Pancreas (tissue), 10 donors: ENCODE results near the gene TM9SF1. TPM values are rescaled to one million over a fixed set of nuclear protein-coding genes. Genes with fewer than 3 reads are reported as not detected.
A peak's percentile ranks its signal among the peaks of the same experiment; 100 is the strongest.

Experiments
- ATAC-seq, 4 donors: fragments of 200-7000 bp; cut with Tn5 transposase; one replicate each; pipeline versions ENCODE4 v1.8.0 to v1.9.1; 2020; ENCODE audit warnings: mild to moderate bottlenecking in 4 of 4, moderate library complexity in 4 of 4
- DNase-seq, 6 donors: peaks; one replicate each; pipeline ENCODE4 v3.0.0-alpha.2; 2020
- FAIRE-seq: peaks from 2 replicates; lab custom pipeline; 2012; peaks lifted over from hg19 to GRCh38; lab: Jason Lieb, UNC
- H3K27ac ChIP-seq, 4 donors: fragments of 200-600 bp; sonication (generic); 1 replicate in 3 of 4; 2 replicates in 1 of 4; pipeline versions ENCODE4 v1.5.0 to v1.8.0; 2020
- H3K27me3 ChIP-seq, 4 donors: fragments of 200-600 bp; one replicate each; pipeline ENCODE4 v1.8.0; 2021
- H3K36me3 ChIP-seq, 3 donors: fragments of 200-600 bp; sonication (generic) in 1 of 3; one replicate each; pipeline versions ENCODE4 v1.5.0 to v1.8.0; 2020 to 2021
- H3K4me1 ChIP-seq, 3 donors: fragments of 200-600 bp; one replicate each; pipeline ENCODE4 v1.8.0; 2021
- H3K4me3 ChIP-seq, 4 donors: fragments of 200-600 bp; sonication (generic) in 2 of 4; one replicate each; pipeline versions ENCODE4 v1.5.0 to v1.8.0; 2020 to 2021
- H3K9me3 ChIP-seq, 4 donors: fragments of 200-600 bp; one replicate each; pipeline ENCODE4 v1.8.0; 2021
- WGBS, 2 donors: extraction: QIAGEN DNeasy Blood & Tissue Kit; methylation state at CpG; one replicate each; pipeline ENCODE4 v1.1.7; 2013; 5-methylcytosine and 5-hydroxymethylcytosine counted together
- intact Hi-C, 3 donors: fragments of 100-400 bp; cut with DNase I; formaldehyde crosslinking; loops; one replicate each; pipeline versions ENCODE4 v1.11.1 to v1.14.2; 2022
- polyA plus RNA-seq, 2 donors: library from polyadenylated mRNA; stranded (reverse); fragments of 200-250 nt; gene quantifications; one replicate each; pipeline ENCODE4 v1.2.3, GENCODE V29; 2013
- total RNA-seq, 6 donors: library from RNA; stranded (reverse); fragmentation: NEBNext Ultra II Directional in 4 of 6; extraction: Animal tissue kit (Norgen Biotek cat#: 25700) in 4 of 6; gene quantifications; one replicate each; pipeline versions ENCODE4 v1.2.1 to v1.2.4, GENCODE V29; 2021 to 2023
- TF ChIP-seq, protein P1 (sequence below), 4 donors: fragments of 200-600 bp; sonication (generic) in 3 of 4; IDR thresholded peaks; one replicate each; pipeline versions ENCODE4 v1.5.0 to v1.8.0; 2021; ENCODE audit warnings: antibody characterized with exemption in 4 of 4
- donor health status: healthy with polysubstance abuse.
- donor health status: DM: no; HTN: no; CAD: no; lungs with moderate emphysema.
- donor health status: DM: no; HTN: no; CAD: no.
- donor health status: control.
- donor health status: control.
- donor health status: Bipolar disorder and iron deficiency.
- donor health status: DM: yes; HTN: yes; CAD: no.
- donor health status: DM: no; HTN: no; CAD: no.
- donor health status: DM: no; HTN: no; CAD: no.
- donor health status: DM: yes; HTN: yes; CAD: no.

Gene TM9SF1
- total and polyA plus RNA-seq, 8 donors = 20.5 to 46.8 (median 37.9) TPM

DNA sequence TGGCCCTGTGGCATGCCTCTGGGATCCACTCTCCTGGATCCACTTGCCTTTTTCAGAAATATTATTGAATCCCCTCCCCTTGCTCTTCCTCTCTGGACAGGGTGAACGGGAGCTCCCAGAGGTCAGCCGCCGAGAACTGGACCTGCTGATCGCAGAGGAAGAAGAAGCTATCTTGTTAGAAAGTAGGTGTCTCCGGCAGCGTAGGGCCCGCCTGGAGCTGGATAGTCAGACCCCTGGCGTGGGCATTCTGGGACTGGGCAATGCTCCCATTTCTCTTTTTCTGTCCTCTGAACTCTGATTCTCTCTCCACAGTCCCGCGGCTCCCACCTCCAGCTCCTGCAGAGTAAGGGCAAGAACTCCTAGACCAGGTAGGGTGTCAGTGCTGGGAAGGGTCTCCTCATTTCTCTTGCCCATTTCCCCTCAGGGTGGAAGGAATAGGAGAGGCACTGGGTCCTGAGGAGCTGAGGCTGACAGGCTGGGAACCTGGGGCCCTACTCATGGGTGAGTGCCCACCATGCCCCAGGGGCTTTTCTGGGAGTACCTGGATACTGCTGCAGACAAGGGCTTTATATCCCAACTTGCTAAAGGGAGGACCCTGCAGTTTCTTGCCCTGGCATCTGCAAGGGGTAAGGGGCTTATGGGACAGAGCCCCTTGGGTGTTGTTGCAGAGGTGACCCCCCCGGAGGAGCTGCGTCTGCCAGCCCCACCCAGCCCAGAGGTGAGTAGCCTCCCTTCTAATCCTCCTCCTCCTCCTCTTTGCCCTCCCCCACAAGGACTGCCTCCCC, 18.0 kb downstream of the TM9SF1 start:
- no peak for ATAC-seq
- TF ChIP-seq, protein P1, sequence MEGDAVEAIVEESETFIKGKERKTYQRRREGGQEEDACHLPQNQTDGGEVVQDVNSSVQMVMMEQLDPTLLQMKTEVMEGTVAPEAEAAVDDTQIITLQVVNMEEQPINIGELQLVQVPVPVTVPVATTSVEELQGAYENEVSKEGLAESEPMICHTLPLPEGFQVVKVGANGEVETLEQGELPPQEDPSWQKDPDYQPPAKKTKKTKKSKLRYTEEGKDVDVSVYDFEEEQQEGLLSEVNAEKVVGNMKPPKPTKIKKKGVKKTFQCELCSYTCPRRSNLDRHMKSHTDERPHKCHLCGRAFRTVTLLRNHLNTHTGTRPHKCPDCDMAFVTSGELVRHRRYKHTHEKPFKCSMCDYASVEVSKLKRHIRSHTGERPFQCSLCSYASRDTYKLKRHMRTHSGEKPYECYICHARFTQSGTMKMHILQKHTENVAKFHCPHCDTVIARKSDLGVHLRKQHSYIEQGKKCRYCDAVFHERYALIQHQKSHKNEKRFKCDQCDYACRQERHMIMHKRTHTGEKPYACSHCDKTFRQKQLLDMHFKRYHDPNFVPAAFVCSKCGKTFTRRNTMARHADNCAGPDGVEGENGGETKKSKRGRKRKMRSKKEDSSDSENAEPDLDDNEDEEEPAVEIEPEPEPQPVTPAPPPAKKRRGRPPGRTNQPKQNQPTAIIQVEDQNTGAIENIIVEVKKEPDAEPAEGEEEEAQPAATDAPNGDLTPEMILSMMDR (IDR thresholded peaks at IDR 0.05) = no peak
- Histone ChIP-seq H3K4me3 (no peak overlapping the region), H3K9me3 (no peaks in the 10 kb centered on the region), H3K36me3 (peaks cover 0 to 32% (median 24%) of the 10 kb centered on the region in 3 donors), H3K27ac (no peak overlapping the region), H3K27me3 (no peaks in the 10 kb centered on the region), H3K4me1 (no peaks in the 10 kb centered on the region)
- no peak for DNase-seq
- no peak for FAIRE-seq
- intact Hi-C loops = no loop called here
- WGBS, 2 donors = 88 to 94% methylated on average over 12 of the region's 12 CpGs

DNA sequence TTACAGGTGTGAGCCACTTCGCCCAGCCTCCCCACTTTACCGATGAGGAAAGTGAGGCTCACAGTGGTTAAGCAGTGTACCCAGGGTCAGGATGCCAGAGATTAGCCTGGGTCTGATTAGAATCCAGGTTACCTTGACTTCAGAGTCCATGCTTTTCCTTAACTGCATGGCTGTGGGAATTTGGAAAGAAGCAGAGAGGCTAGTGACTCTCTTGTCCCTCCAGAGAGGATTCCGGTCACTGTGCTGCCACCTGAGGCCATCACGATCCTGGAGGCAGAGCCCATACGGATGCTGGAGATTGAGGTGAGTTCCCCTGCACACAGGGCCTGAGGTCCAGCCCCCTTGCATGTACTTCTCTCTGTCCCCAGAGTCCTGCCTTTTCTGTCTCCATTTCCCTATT, 18.6 kb downstream of the TM9SF1 start:
- no peak overlapping the region for H3K27ac ChIP-seq
- H3K36me3 ChIP-seq = peaks cover 0 to 30% (median 24%) of the 10 kb centered on the region in 3 donors
- H3K27me3 ChIP-seq = no peaks in the 10 kb centered on the region
- FAIRE-seq = no peak
- no peak overlapping the region for H3K4me3 ChIP-seq
- TF ChIP-seq, protein P1 (IDR thresholded peaks at IDR 0.05) = no peak
- H3K9me3 ChIP-seq = no peaks in the 10 kb centered on the region
- ATAC-seq = no peak
- no peaks in the 10 kb centered on the region for H3K4me1 ChIP-seq
- no peak for DNase-seq
- 94 to 96% methylated on average over 5 of the region's 5 CpGs for WGBS, 2 donors
- intact Hi-C loops = no loop called here

DNA sequence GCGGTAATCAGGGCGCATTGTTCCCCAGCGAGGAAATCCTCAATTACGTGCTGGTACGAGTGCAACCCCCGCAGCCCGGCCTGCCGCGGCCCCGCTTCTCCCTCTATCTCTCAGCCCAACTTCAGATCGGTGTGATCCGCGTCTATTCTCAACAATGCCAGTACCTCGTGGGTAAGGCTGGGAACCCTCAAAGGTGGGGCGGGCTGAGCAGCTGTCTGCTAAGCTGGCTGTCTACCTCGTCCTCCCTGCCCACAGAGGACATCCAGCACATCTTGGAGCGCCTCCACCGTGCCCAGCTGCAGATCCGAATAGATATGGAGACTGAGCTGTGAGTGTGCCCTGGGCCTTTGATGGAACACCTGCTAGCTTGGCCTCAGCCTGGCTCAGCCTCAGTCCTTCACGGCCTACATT, 22.4 kb downstream of the TM9SF1 start:
- Histone ChIP-seq H3K4me3 (no peak overlapping the region), H3K36me3 (peaks cover 0 to 12% (median 12%) of the 10 kb centered on the region in 3 donors), H3K27ac (no peak overlapping the region), H3K9me3 (no peaks in the 10 kb centered on the region), H3K27me3 (no peaks in the 10 kb centered on the region), H3K4me1 (no peaks in the 10 kb centered on the region)
- intact Hi-C loops = no loop called here
- WGBS, 2 donors = 83 to 86% methylated on average over 20 of the region's 20 CpGs
- ATAC-seq (peak in 1 of 4 donors; percentile 3), FAIRE-seq (no peak), DNase-seq (no peak)
- TF ChIP-seq, protein P1 (IDR thresholded peaks at IDR 0.05) = no peak

DNA sequence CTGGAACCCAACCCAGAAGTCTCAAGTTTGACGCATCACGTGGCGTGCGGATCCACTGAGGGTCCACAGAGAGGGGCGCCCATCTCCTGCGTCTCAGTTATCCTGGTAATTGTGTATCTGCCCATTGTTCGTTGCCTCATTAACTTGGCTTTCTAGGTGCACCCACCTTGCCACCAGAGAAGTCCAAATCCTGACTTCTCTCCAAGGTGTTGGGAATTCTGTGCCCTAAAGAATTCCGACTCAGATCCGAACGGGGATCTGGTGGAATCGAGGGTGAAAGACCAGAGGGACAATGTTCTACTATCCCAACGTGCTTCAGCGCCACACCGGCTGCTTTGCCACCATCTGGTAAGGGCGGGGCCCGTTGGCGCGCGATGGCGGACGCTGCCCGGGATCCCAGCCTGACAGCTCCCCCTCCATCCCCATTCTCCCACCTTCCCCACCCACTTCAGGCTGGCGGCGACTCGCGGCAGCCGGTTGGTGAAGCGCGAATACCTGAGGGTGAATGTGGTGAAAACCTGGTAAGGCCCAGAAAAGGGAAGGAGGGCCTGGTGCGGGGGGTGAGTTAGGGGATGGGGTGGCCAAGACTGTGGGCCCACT, 22.9 kb downstream of the TM9SF1 start:
- Histone ChIP-seq H3K4me1 (no peaks in the 10 kb centered on the region), H3K36me3 (peaks cover 0 to 12% (median 8%) of the 10 kb centered on the region in 3 donors), H3K27ac (no peak overlapping the region), H3K27me3 (no peaks in the 10 kb centered on the region), H3K4me3 (peak overlapping the region in 1 of 4 donors; percentile 20), H3K9me3 (no peaks in the 10 kb centered on the region)
- WGBS, 2 donors = 77% methylated on average over 30 of the region's 30 CpGs
- DNase-seq (no peak), FAIRE-seq (no peak), ATAC-seq (peak in 2 of 4 donors; percentile 14 to 34)
- TF ChIP-seq, protein P1 (IDR thresholded peaks at IDR 0.05) = no peak
- intact Hi-C loops = no loop called here
